ENCODE measurements around the gene DACT3.

DACT3 gene

DNA sequence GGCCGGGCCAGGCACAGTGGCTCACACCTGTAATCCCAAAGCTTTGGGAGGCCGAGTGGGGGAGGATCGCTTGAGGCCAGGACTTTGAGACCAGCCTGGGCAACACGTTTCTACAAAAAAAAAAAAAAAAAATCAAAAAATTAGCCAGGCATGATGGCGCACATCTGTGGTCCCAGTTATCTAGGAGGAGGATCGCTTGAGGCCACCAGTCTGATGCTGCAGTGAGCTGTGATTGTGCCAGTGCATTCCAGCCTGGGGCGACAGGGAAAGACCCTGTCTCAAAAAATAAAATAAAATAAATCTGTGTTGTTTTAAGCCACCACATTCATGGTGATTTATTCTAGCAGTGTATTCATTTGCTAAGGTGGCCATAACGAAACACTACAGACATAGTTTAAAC, 4.1 kb upstream of the DACT3 start:
- no peak for DNase-seq

DNA sequence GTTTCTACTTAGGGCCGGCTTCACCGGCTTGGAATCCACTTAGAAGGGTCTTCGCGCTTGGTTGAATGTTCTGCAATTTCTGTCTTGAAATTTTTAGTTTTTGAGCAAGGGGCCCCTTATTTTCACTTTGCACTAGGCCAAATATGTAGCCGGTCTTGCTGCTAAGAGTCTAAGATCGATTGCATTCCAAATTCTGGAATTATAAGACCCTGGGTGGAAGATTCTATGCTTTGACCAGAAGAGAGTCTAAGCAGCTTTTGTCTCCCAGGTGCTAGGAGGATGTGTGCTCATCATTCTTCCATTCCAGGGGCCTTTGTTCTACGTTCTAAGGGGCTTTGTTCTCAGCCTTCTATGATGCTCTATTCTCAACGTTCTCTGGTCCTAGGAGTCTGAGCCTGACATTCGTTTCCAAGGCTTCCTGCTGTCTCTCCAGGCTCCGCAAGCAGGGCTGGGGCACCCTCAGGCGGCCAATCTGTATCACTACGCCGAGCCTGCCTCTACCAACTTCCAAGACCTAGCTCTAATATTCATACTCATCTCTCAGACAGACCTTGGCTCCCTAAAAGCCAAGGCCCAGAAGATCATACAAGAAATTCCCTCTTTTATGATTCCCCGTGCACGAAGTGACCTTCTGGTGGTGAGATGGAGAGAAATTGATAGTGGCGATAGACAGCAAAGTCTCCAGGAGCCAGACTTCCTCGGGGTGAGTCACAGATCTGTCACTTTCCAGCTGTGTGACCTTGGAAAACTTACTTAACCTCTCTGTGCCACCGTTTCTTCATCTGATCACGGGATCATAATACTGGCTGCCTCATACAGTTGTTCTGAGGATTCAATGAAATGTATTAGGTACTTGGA, 982 bp upstream of the DACT3 start:
- DNase-seq = peak; percentile 44 to 80

DNA sequence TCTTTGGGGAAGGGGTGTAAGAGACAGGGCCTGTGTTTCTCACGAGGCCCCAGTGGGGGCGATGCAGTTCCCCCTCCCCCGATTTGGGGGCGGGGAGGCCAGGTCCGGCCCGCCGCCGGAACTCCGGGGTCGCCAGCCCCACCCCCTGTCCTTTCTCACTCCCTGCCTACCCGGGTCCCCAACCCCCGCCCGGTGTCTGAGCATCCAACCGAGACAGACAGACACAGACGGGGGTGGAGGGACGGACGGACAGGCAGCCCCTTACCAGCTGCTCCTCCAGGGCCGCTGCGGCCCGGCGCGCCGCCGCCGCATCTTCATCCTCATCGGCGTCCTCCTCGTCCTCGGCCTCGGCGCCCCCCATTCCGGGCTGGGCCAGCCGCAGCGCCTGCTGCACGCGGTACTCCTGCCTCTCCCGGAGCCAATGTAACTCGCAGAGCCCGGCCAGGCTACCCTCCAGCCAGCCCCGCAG, 397 bp downstream of the DACT3 start:
- no peak for DNase-seq

GRCh38 chr19:46660008-46660517, 919 bp downstream of the DACT3 start:
- no peak for DNase-seq

GRCh38 chr19:46659151-46660007, 1.6 kb downstream of the DACT3 start:
- DNase-seq = no peak

GRCh38 chr19:46656541-46656940, 4.4 kb downstream of the DACT3 start:
- no peak for DNase-seq

- no peak for DNase-seq
Observed at GRCh38 chr19:46654621-46655152, 6.3 kb downstream of the DACT3 start.

DNA sequence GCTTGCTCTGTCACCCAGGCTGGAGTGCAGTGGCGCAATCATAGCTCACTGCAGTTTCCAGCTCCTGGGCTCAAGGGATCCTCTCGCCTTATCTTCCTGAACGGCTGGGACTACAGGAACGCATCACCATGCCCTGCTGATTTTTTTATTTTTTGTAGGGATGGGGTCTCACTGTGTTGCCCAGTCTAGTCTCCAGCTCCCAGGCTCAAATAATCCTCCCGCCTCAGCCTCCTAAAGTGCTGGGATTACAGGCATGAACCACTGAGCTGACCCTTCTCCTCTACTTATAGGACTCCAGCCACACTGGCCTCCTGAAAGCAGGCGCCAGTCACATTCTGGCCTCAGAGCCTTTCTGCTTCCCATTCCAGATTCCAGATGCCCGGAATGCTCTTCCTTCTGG, 10.5 kb downstream of the DACT3 start:
- DNase-seq = no peak

GRCh38 chr19:46648961-46649960, 11.7 kb downstream of the DACT3 start:
- no peak for DNase-seq

GRCh38 chr19:46648060-46648960, 12.7 kb downstream of the DACT3 start:
- DNase-seq = no peak

DNA sequence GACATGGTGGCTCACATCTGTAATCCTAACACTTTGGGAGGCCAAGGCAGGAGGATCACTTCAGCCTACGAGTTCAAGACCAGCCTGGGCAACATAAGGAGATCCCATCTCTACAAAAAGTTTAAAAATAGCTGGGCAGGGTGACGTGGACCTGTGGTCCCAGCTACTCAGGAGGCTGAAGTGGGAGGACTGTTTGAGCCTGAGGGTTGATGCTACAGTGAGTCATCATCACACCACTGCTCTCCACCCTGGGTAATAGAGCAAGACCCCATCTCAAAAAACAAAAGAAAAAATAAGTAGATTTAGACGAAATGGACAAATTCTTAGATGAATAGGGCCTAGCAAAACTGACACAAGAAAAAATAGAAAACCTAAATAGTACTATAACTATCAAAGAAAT, 14.6 kb downstream of the DACT3 start:
- DNase-seq = no peak

DNA sequence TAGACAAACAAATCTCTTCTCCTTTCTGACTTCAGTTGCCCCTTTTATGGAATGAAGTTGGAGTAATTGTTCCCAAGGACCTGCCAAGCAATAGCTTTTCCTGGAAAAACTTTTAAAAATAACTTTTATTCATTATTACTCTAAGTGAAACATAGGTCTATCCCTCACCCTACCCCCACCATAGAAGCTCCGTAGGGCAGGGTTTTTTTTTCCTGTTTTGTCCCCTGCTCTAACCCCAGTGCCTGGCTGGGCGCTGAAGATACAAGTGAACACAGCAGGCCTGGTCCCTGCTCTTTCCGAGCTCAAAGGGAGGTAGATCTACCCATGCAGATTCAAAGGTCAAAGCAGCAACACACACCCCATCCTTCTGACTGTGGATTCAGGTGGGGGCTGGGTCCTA, 16.3 kb downstream of the DACT3 start:
- no peak for DNase-seq

- DNase-seq = no peak
Observed at GRCh38 chr19:46640656-46641055, 20.3 kb downstream of the DACT3 start.

DNA sequence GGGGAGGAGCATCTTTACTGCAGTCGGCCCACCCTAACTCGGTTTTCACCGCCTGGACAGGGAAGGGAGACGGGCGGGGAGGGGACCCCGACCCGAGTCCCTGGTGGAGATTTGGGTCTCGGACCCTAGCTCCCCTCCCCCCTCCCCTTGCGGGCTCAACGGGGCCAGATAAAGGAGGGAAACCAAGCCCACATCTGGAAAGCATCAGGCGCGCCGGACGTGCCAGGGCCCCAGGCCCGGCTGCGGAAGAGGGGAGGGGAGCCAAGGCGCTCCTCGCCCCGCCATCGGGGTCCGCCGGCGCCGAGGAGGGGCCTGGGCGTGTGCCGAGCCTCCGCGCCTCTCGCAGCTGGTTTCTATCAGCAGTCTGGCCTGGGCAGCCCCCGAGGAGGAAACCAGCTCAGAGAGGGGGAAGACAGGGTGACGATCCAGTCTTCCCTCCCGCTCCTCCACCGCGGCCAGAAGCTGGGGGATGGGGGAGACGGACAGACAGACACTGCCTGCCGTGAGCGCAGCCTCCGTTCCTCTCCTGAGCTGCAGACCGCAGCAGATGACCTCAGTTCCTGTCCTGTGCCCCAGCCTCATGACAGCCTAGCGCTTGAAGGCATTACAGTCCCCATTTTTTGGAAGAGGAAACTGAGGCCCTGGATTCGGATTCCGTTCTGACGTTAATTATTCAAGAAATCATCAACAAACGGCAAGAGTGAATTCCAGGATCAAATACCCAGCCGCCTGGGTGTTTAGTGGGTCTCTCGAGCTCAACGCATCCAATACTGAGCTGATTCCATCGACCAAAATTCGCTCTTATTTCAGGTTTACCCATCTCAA, 21.4 kb downstream of the DACT3 start:
- no peak for DNase-seq

- no peak for DNase-seq
Observed at GRCh38 chr19:46637224-46637623, 23.8 kb downstream of the DACT3 start.

- DNase-seq = no peak
Observed at GRCh38 chr19:46635920-46636761, 24.8 kb downstream of the DACT3 start, which contains the start of gene GNG8. GNG8 (minus strand) TSS chr19:46636202; CDS start chr19:46634682, 1,520 bp downstream.

GRCh38 chr19:46634656-46635218, 26.2 kb downstream of the DACT3 start:
- DNase-seq = no peak

DNA sequence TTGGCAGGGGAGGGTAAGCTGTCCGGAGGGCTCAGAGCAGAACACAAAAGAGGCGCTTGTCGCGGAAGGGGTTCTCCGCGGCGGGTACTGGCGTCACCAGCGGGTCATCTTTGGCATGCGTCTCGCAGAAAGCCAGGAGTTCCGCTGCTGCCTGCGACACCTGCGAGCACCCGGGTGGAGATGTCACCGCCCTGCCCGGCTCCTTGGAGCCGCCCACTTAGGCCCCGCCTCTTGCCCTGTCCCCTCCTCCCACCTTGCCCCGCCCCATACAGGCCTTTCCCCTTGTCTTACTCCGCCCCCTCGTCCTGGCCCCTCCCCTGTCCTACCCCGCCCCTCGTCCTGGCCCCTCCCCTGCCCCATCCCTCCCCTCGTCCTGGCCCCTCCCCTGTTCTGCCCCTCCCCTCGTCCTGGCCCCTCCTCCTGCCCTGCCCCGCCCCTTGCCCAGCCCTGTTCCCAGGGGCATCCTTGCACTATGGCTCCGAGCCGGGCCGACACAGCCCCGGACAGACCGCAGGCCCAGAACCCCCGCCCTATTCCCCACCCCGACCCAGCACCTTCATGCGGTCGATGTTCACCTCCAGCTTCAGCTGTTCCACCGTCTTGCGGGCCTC, 26.8 kb downstream of the DACT3 start:
- peak in 1 of 2 experiments; percentile 52 for DNase-seq

Data from SW 1271 (cell line).